Measurements from ENCODE around the gene NAT14.

Gene NAT14

DNA sequence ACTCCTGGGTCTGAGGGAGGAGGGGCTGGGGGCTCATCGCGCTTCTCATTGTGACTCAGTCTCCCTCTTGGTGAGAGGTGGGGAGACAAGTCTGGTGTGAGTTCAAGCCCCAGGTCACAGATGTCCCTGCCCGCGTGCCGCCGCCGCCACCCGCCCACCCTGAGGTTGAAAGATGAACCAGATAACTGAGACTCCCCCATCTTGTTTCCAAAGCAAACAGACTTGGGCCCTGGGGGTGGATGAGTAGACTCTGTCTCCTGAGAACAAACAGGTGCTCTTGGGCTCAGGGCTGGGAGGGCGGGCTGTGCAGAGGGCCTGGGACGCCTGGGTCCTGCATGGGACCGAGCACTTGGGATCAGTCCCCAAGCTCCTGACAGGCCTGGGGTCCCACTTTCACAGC is 51.4 kb downstream of the NAT14 start:
- DNase-seq (ENCODE audit: low spot score), result no peak
